Activated T-cell treated with anti-CD3 and anti-CD28 coated beads, Interleukin-2, amount 50 U/mL, for 24 hours (primary cell): ENCODE results near the gene PSTPIP2.
"Not testable (repeated sequence)": the region's sequence is repeated elsewhere in the genome, so short reads cannot be mapped to it uniquely, and the experiment has no call there.

ENCODE experiments used
- DNase-seq: peaks from one replicate; pipeline ENCODE4 v3.0.0-alpha.2; 2020
- H3K27ac Mint-ChIP-seq: 2 replicates; pipeline ENCODE4 v1.8.0; 2020; ENCODE audit warnings: mild to moderate bottlenecking, mixed read lengths
- H3K27me3 Mint-ChIP-seq: 2 replicates; pipeline ENCODE4 v1.8.0; 2020; ENCODE audit warnings: mixed read lengths
- H3K36me3 Mint-ChIP-seq: 2 replicates; pipeline ENCODE4 v1.8.0; 2020; ENCODE audit warnings: low read depth, mixed read lengths
- H3K4me1 Mint-ChIP-seq: 2 replicates; pipeline ENCODE4 v1.8.0; 2020; ENCODE audit warnings: low read depth, mixed read lengths
- H3K4me3 Mint-ChIP-seq: 2 replicates; pipeline ENCODE4 v1.8.0; 2020; ENCODE audit warnings: mild to moderate bottlenecking, moderate library complexity, mixed read lengths
- H3K9me3 Mint-ChIP-seq: 2 replicates; pipeline ENCODE4 v1.8.0; 2020; ENCODE audit warnings: mixed read lengths

The PSTPIP2 gene

DNA sequence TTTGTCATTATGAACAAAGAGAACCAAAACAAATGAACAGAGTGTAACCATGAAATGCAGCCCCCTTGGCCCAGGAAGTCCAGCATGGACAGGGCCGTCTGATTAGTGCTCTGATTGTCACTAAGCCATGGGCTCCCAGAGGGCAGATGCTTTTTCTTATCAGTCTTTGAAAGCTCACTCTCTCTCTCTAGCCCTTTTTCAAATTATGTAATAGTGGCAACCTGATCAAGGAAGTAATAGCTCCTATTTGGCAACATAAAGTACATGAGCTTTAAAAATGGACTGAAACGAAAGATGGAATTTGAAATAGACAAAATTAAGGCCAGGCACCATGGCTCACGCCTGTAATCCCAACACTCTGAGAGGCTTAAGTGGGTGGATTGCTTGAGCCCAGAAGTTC, 72.5 kb downstream of the PSTPIP2 start:
- H3K27ac Mint-ChIP-seq, result no peak overlapping the region
- peaks cover 50% of the 10 kb centered on the region for H3K36me3 Mint-ChIP-seq
- DNase-seq, result no peak
- H3K27me3 Mint-ChIP-seq, result no peaks in the 10 kb centered on the region
- no peak overlapping the region for H3K4me3 Mint-ChIP-seq
- H3K4me1 Mint-ChIP-seq, result peaks cover 48% of the 10 kb centered on the region
- H3K9me3 Mint-ChIP-seq, result peaks cover 16% of the 10 kb centered on the region

DNA sequence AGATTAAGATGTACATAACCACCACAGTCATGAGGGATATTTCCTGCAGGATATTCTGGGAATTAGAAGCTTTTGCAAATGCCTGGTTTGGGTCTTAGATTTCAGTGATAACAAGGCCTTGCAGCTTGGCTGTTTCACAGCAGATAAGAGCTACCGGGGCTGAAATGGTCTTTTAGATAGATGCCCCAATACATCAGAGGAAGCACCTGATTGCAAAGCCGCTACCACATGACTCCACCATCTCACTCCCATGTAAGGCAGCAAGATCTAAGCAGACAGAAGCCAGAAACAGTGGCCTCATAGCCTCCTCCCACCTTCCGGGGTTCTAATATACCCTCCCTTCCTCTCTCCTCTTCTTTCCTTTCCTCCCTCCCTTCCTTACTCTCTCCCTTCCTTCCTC, 73.8 kb downstream of the PSTPIP2 start:
- Mint-ChIP-seq H3K9me3 (peaks cover 16% of the 10 kb centered on the region), H3K4me1 (peaks cover 51% of the 10 kb centered on the region), H3K4me3 (peak overlapping the region; percentile 65), H3K36me3 (peaks cover 50% of the 10 kb centered on the region), H3K27me3 (no peaks in the 10 kb centered on the region), H3K27ac (peak overlapping the region; percentile 94)
- DNase-seq, result no peak

DNA sequence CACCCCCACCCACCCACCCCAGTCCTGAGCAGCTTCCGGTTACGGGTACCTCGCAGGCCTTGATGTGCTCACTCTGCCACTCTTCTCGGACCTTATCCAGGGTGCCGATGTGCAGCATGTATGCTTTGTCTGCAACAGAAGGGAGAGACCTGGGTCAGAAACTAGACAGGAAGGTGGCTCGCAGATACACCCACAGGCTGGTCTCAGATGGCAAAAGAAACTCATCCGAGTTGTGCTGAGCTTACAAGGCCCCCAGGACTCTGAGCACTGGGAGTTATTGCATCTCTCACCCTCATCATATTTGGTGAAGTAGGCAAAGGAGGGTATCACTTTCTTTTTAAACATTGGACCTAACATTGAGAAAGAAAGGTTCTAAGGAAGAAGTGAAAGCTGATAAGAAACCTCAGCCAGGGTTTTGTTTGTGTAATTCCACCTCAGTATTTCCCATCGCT, 74.3 kb downstream of the PSTPIP2 start:
- H3K4me3 Mint-ChIP-seq, result peak overlapping the region; percentile 65
- peak overlapping the region; percentile 94 for H3K27ac Mint-ChIP-seq
- H3K36me3 Mint-ChIP-seq, result peaks cover 44% of the 10 kb centered on the region
- peaks cover 13% of the 10 kb centered on the region for H3K9me3 Mint-ChIP-seq
- peaks cover 50% of the 10 kb centered on the region for H3K4me1 Mint-ChIP-seq
- peak; percentile 64 for DNase-seq
- H3K27me3 Mint-ChIP-seq, result no peaks in the 10 kb centered on the region

DNA sequence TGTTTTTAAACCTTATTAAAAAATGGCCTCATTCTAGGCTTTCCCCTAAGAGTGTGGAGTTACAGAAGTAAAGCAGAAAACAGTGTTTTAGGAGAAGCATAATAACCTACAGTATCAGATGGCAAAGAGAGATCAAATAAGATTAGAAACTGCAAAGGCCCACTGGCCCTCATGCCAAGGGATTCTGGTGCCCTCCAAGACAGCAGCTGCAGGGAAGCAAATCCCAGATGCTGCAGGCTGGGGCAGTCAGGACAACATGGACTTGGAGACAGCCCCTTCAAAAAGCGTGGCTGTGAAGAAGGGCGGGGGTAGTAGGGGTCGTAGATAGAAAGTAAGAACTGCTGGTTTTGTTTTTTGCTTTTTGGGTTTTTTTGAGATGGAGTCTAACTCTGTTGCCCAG, 76.6 kb downstream of the PSTPIP2 start:
- Mint-ChIP-seq H3K4me1 (peaks cover 36% of the 10 kb centered on the region), H3K9me3 (no peaks in the 10 kb centered on the region), H3K4me3 (no peak overlapping the region), H3K27ac (no peak overlapping the region), H3K36me3 (peaks cover 44% of the 10 kb centered on the region), H3K27me3 (no peaks in the 10 kb centered on the region)
- DNase-seq, result no peak

DNA sequence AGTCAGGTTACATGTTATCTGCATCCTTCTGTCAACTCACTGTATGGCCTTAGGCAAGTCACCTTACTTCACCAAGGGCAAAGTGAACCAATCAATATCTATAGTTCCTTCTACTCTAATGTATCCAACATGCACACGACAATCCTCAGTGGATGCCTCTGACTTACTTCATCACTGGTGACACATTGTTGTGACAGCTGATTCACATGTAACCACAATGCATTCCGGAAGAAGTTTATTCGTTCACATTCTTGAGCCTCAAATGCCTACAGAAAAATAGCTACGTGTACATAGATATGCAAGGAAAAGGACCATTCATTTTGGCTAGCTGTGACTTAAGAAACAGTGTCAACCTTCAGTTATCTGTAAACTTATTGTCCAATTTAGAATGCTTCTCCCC, 78.6 kb downstream of the PSTPIP2 start:
- Mint-ChIP-seq H3K4me1 (peaks cover 24% of the 10 kb centered on the region), H3K9me3 (no peaks in the 10 kb centered on the region), H3K36me3 (peaks cover 54% of the 10 kb centered on the region), H3K27ac (no peak overlapping the region), H3K27me3 (no peaks in the 10 kb centered on the region), H3K4me3 (no peak overlapping the region)
- DNase-seq, result no peak

DNA sequence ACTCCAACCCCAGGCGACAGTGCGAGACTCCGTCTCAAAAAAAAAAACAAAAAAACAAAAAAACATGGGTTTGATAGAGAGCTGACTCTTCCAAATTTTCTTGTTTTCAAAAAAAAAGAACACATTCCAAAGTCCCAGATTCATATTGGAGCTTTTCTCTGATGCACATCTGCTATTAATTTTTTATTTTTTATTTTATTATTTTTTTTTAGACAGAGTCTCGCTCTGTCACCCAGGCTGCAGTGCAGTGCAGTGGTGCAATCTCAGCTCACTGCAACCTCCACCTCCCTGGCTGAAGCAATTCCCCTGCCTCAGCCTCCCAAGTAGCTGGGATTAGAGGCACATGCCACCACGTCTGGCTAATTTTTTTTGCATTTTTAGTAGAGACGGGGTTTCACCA, 79.5 kb downstream of the PSTPIP2 start:
- not testable (repeated sequence) for H3K27me3 Mint-ChIP-seq, H3K4me3 Mint-ChIP-seq, H3K27ac Mint-ChIP-seq, H3K9me3 Mint-ChIP-seq, DNase-seq
- Mint-ChIP-seq H3K36me3 (peaks cover 57% of the 10 kb centered on the region), H3K4me1 (peaks cover 15% of the 10 kb centered on the region)

DNA sequence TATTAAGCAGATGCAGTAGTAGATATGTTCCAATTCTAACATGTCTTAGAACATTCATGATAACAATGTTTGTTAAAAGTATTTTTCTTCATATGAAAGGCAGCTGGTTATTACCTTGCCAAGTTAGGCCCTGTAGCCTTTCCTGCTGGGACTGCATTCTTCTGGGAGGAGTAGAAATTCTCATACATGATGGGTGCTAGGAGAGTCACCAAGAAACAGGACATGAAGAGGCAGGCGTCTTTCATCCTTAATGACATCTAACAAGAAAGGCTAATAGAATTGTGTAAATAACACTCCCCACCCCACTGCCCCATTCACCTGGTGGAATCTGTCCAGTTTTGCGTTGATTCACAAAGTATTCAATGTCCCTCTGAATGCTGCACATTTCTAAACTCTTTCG, 80.3 kb downstream of the PSTPIP2 start:
- no peak for DNase-seq
- Mint-ChIP-seq H3K4me1 (peaks cover 9% of the 10 kb centered on the region), H3K4me3 (no peak overlapping the region), H3K27ac (no peak overlapping the region), H3K27me3 (no peaks in the 10 kb centered on the region), H3K9me3 (no peaks in the 10 kb centered on the region), H3K36me3 (peaks cover 62% of the 10 kb centered on the region)

DNA sequence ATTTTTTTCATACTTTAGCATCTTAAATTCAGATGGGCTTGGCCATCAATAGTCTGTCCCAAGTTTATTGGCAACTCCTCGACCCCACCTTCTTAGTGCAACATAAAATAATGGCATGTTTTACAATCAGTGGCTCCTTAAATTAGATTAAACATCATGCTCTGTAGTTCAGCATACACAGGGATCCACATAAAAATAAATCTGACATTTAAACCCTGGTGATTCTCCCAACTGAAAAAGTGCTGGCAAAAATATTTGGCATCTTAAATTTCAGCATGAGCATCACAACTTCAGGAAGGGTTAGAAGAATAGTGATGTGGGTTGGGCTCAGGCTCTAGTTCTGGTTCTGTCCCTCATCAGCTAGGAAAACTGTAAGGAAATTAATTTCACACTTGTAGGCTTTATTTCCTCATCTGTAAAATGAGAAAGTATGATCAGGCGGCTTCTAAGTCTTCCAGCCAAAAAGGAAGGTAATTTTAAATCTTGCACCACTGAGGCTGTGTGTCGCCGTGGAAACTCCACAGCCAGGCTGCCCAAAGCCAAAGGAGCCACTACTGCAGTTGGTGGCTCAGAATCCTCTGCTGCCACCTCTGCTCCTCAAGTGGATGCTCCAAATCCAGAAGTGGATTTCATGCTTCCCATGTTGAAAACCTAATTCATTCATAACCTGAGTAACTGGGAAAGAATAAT, 87.4 kb downstream of the PSTPIP2 start:
- DNase-seq, result no peak
- Mint-ChIP-seq H3K27me3 (no peaks in the 10 kb centered on the region), H3K27ac (no peak overlapping the region), H3K36me3 (peaks cover 31% of the 10 kb centered on the region), H3K9me3 (no peaks in the 10 kb centered on the region), H3K4me3 (no peak overlapping the region), H3K4me1 (no peaks in the 10 kb centered on the region)

DNA sequence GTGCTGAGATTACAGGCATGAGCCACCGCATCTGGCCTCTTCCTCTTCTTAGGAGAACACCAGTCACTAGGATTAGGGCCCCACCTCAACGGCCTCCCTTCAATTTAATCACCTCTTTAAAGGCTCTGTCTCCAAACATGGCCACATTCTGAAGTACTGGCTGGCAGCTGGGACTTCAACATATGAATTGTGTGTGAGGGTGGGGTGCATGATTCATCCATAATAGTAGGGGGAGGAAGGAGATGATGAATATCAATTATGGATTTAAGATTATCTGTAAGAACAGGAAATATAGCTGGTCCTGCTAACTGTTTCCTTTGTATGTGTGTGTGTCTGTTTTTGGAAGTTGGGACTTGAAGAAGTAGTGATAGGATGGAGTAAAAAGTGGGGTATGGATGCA, 90.2 kb downstream of the PSTPIP2 start:
- Mint-ChIP-seq H3K4me3 (no peak overlapping the region), H3K9me3 (no peaks in the 10 kb centered on the region), H3K27me3 (no peaks in the 10 kb centered on the region), H3K36me3 (peaks cover 5% of the 10 kb centered on the region), H3K27ac (no peak overlapping the region), H3K4me1 (no peaks in the 10 kb centered on the region)
- DNase-seq, result no peak

DNA sequence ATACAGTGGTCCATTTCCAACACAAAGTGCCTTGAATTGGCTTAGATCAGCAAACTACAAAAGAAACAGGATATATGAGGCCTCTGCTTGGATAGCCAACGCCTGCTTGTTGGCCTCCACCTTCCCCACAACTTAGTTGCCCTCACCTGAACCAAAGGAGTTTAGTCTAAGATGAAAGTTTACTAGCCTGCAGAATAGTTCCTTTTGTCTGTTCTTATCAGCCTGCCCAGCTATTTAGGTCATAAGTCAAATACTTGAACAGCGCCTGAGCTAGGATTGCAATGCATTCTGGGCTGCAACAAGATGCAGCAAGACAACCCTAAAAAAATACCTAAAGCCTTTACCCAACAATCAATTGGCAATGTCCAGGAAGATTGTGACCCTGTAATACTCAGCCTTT, 91.8 kb downstream of the PSTPIP2 start:
- Mint-ChIP-seq H3K27me3 (no peaks in the 10 kb centered on the region), H3K36me3 (peaks cover 5% of the 10 kb centered on the region), H3K27ac (no peak overlapping the region), H3K4me1 (peaks cover 2% of the 10 kb centered on the region), H3K4me3 (no peak overlapping the region), H3K9me3 (no peaks in the 10 kb centered on the region)
- DNase-seq, result no peak

DNA sequence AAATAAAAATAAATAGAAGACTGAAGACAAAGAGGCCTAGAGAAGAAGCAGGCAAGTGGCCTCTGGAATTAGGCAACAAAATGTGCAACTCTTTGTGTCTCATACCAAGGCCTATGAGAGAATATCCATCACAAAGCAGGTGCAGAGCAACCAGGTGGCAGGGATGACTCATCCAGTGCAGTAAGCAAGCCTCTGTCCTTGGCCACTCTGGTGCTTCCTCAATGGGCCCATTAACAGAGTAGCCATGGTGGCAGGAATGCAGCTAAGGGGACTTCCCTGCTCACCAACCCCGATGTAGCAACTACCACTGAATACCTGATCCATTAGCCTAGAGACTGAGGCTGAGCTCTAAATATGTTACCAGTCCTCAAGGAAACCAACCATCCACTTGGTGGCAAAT, 94.0 kb downstream of the PSTPIP2 start:
- H3K36me3 Mint-ChIP-seq, result no peaks in the 10 kb centered on the region
- DNase-seq, result no peak
- peaks cover 8% of the 10 kb centered on the region for H3K4me1 Mint-ChIP-seq
- no peak overlapping the region for H3K27ac Mint-ChIP-seq
- no peaks in the 10 kb centered on the region for H3K9me3 Mint-ChIP-seq
- H3K27me3 Mint-ChIP-seq, result no peaks in the 10 kb centered on the region
- H3K4me3 Mint-ChIP-seq, result no peak overlapping the region

DNA sequence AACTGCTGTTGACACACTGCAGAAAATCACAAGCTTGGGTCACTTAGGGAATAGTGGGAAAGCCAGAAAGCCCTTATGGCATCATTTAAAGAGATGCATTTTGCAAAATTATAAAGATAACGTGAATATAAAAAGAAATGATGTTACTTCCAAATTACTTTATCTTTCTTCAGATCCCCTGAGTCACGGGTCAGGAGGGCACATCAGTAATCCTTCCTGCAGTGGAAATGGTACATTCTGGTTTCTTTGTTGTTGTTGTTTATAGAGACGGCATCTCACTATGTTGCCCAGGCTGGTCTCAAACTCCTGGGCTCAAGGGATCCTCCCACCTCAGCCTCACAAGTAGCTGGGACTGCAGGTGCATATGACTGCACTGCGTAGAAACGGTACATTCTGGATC, 95.1 kb downstream of the PSTPIP2 start:
- no peaks in the 10 kb centered on the region for H3K27me3 Mint-ChIP-seq
- H3K4me3 Mint-ChIP-seq, result no peak overlapping the region
- no peak for DNase-seq
- no peaks in the 10 kb centered on the region for H3K36me3 Mint-ChIP-seq
- H3K9me3 Mint-ChIP-seq, result no peaks in the 10 kb centered on the region
- peaks cover 8% of the 10 kb centered on the region for H3K4me1 Mint-ChIP-seq
- no peak overlapping the region for H3K27ac Mint-ChIP-seq

DNA sequence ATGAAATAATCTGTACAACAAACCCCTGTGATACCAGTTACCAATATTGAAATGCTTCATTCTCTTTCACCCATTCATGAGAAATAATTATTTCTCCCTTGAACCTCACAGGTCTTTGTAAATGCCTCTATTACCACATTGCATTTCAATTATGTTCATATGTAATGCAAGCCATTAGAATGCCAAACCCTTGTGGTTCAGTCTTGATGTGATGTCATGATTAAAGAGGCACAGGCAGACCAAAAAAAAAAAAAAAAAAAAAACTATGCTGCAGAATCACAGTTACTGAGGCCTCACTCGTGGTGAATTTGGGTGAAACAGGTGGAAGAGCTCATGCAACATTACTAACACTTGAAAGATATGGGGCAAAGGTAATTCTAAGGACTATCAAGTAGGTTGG, 95.5 kb downstream of the PSTPIP2 start:
- H3K27me3 Mint-ChIP-seq, result no peaks in the 10 kb centered on the region
- peaks cover 8% of the 10 kb centered on the region for H3K4me1 Mint-ChIP-seq
- no peak overlapping the region for H3K4me3 Mint-ChIP-seq
- H3K27ac Mint-ChIP-seq, result peak overlapping the region; percentile 45
- H3K9me3 Mint-ChIP-seq, result no peaks in the 10 kb centered on the region
- H3K36me3 Mint-ChIP-seq, result no peaks in the 10 kb centered on the region
- no peak for DNase-seq

DNA sequence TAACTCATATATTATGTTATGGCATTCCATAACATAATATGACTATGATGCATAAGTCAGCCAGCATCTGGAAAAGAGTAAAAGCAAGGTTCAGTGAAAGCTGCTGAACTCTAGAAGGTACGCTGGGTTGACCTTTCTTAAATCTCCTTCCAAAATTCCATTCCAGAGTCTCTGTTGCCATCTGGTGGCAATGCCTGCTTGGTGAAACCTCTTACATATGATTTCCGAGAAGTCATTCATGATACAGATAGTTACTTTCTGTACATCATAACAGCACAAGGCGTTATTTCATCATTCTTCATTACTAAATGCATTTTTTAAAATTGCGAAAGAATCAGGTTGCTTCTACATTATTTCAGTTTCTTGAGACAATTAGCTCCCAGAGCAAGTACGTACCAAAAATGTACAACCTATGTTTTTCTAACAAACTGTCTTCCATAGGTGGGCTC, 97.9 kb downstream of the PSTPIP2 start:
- H3K4me3 Mint-ChIP-seq, result no peak overlapping the region
- H3K36me3 Mint-ChIP-seq, result no peaks in the 10 kb centered on the region
- peak; percentile 52 for DNase-seq
- no peaks in the 10 kb centered on the region for H3K9me3 Mint-ChIP-seq
- peak overlapping the region; percentile 93 for H3K27ac Mint-ChIP-seq
- H3K27me3 Mint-ChIP-seq, result no peaks in the 10 kb centered on the region
- H3K4me1 Mint-ChIP-seq, result peaks cover 8% of the 10 kb centered on the region

DNA sequence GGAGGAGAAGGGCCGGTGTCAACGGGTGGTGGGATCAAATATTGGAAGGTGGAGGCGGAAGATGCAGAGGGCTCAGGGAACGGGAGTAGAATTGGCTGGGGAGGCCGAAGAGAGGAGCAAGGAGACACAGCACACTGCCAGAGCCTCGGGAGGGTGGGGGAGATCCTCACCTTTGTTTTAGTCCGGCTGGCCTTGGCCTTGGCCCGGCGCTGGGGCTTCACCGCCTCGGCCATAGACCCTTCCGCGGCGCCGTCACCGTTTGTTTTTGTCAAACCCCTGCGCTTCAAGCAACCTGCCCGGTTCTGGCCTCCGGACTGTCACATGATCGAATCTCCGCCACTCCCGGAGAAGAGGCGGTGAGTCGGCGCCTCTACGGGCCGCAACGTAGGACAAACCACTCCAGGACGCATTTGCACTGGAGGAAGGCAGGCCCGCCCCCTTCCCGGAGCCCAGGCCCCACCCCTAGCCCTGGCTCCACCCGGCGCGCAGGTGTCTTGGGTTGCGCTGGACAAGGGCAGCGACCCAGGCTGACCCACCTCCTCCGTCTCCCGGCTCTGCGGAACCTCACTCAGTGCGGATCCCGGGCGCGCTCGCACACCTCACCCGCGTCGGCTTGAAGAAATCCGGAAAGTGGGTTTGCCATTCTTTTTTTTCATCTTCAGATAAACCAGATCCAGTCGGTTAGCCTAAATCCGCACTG, 104.9 kb downstream of the PSTPIP2 start, which contains the start of gene EPG5:
TSS of gene EPG5 (minus strand) at position 323 of the 700 bp plus-strand sequence. CDS start at position 233, 90 bp downstream.
- H3K36me3 Mint-ChIP-seq, result peaks cover 33% of the 10 kb centered on the region
- H3K4me3 Mint-ChIP-seq, result peak within 1 kb of the TSS; percentile 95
- no peaks in the 10 kb centered on the region for H3K27me3 Mint-ChIP-seq
- peaks cover 39% of the 10 kb centered on the region for H3K4me1 Mint-ChIP-seq
- peak; percentile 94 for DNase-seq
- peak within 1 kb of the TSS; percentile 95 for H3K27ac Mint-ChIP-seq
- no peaks in the 10 kb centered on the region for H3K9me3 Mint-ChIP-seq
